CD4-positive, alpha-beta T cell (primary cell): ENCODE results near the gene SPNS3. TPM values are rescaled to one million over a fixed set of nuclear protein-coding genes. Genes with fewer than 3 reads are reported as not detected.

Source experiments
- ATAC-seq: fragments of 200-7000 bp; cut with Tn5 transposase; one replicate; pipeline ENCODE4 v1.10.0; 2022; ENCODE audit warnings: mild to moderate bottlenecking; ENCODE audit not compliant: poor library complexity
- CTCF ChIA-PET: fragments of 350-600 bp; sonication (Branson Sonifier 250); formaldehyde crosslinking; loops from one replicate; lab custom pipeline; 2021; ENCODE audit warnings: antibody characterized with exemption, inconsistent platforms; lab: Charles Lee
- POLR2A ChIA-PET: fragments of 350-600 bp; sonication (Branson Sonifier 250); formaldehyde crosslinking; loops from one replicate; lab custom pipeline; 2021; ENCODE audit warnings: antibody characterized with exemption, inconsistent platforms; lab: Charles Lee
- DNase-seq, 14 experiments: peaks; one replicate each; pipeline ENCODE4 v3.0.0-alpha.2; 2013 to 2020; ENCODE audit warnings: mixed read lengths in 2 of 14
- H3K27ac ChIP-seq, 2 donors: one replicate each; pipeline versions ENCODE4 v1.5.1 to v1.7.0; 2013; ENCODE audit warnings: low read length in 2 of 2, low read depth in 1 of 2, mild to moderate bottlenecking in 1 of 2
- H3K27me3 ChIP-seq, 2 experiments: 1 replicate in 1 of 2; 2 replicates in 1 of 2; pipeline versions ENCODE4 v1.6.1 to v1.7.0; 2013; ENCODE audit warnings: low read length in 2 of 2, control low read depth in 1 of 2, mild to moderate bottlenecking in 1 of 2, moderate library complexity in 1 of 2; ENCODE audit not compliant: insufficient read depth in 2 of 2, control insufficient read depth in 1 of 2
- H3K36me3 ChIP-seq: one replicate; pipeline ENCODE4 v1.6.1; 2013; ENCODE audit warnings: low read length, control low read depth; ENCODE audit not compliant: insufficient read depth
- H3K4me1 ChIP-seq: one replicate; pipeline ENCODE4 v1.6.1; 2013; ENCODE audit warnings: low read length, control low read depth; ENCODE audit not compliant: insufficient read depth
- H3K4me3 ChIP-seq: one replicate; pipeline ENCODE4 v1.5.1; 2013; ENCODE audit warnings: mild to moderate bottlenecking, low read length, moderate library complexity
- H3K9me3 ChIP-seq, 2 experiments: 1 replicate in 1 of 2; 2 replicates in 1 of 2; pipeline versions ENCODE4 v1.6.1 to v1.7.0; 2013; ENCODE audit warnings: low read length in 2 of 2, mild to moderate bottlenecking in 2 of 2, control low read depth in 1 of 2, moderate library complexity in 1 of 2; ENCODE audit not compliant: control insufficient read depth in 1 of 2, insufficient read depth in 1 of 2
- H3K27ac Mint-ChIP-seq: one replicate; pipeline ENCODE4 v1.8.0; 2020; ENCODE audit warnings: mixed read lengths
- H3K27me3 Mint-ChIP-seq: one replicate; pipeline ENCODE4 v1.8.0; 2021; ENCODE audit warnings: mixed read lengths
- H3K36me3 Mint-ChIP-seq: one replicate; pipeline ENCODE4 v1.8.0; 2021; ENCODE audit warnings: low read depth, mixed read lengths
- H3K4me1 Mint-ChIP-seq: one replicate; pipeline ENCODE4 v1.8.0; 2021; ENCODE audit warnings: low read depth, mixed read lengths
- H3K4me3 Mint-ChIP-seq: one replicate; pipeline ENCODE4 v1.8.0; 2020; ENCODE audit warnings: mild to moderate bottlenecking, mixed read lengths
- H3K9me3 Mint-ChIP-seq: one replicate; pipeline ENCODE4 v1.8.0; 2020; ENCODE audit warnings: mixed read lengths
- intact Hi-C, 2 experiments: fragments of 100-400 bp; cut with DNase I in 1 of 2; cut with micrococcal nuclease in 1 of 2; formaldehyde crosslinking; loops; one replicate each; pipeline versions ENCODE4 v1.15.1 to v1.9.0; 2023 to 2025; cut with DNase I, micrococcal nuclease
- total RNA-seq, 174 experiments: library from RNA in 2 of 174; stranded (reverse) in 2 of 174; gene quantifications; one replicate each; pipeline ENCODE4 v1.2.3 and lab custom pipeline; 2021 to 2026
- TF ChIP-seq, protein P1 (sequence below): fragments of 200-600 bp; IDR thresholded peaks from one replicate; pipeline ENCODE4 v1.8.0; 2022; ENCODE audit warnings: antibody characterized with exemption, mild to moderate bottlenecking

SPNS3 gene
- total RNA-seq, 2 experiments from 2014 or later: 2.3 to 2.5 TPM

DNA sequence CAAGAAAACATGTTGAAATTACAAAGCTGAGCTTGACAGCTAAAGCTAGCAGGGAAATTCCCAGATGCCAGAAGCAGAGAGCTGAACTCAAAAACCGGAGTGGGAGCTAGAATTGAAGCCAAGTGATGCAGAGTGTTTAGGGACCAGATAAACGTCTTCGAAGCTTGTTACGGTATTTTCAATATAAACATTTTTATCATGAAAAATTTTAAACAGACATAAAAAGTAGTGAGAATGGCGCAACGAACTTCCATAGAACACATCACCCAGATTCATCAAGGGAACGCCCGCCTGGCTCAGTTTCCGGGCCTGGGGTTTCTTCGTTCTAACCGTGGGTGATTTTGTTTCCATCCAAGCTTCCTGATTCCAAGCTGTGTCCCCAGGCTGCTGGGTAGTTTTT is 83.0 kb downstream of the SPNS3 start:
- POLR2A ChIA-PET: no interaction called here
- Histone ChIP-seq H3K36me3 (no peaks in the 10 kb centered on the region), H3K27me3 (no peaks in the 10 kb centered on the region), H3K9me3 (no peaks in the 10 kb centered on the region), H3K4me1 (no peaks in the 10 kb centered on the region), H3K4me3 (no peak overlapping the region), H3K27ac (no peak overlapping the region)
- no peak for DNase-seq
- no peak overlapping the region for H3K4me3 Mint-ChIP-seq
- intact Hi-C loops: no loop called here
- TF ChIP-seq, protein P1, sequence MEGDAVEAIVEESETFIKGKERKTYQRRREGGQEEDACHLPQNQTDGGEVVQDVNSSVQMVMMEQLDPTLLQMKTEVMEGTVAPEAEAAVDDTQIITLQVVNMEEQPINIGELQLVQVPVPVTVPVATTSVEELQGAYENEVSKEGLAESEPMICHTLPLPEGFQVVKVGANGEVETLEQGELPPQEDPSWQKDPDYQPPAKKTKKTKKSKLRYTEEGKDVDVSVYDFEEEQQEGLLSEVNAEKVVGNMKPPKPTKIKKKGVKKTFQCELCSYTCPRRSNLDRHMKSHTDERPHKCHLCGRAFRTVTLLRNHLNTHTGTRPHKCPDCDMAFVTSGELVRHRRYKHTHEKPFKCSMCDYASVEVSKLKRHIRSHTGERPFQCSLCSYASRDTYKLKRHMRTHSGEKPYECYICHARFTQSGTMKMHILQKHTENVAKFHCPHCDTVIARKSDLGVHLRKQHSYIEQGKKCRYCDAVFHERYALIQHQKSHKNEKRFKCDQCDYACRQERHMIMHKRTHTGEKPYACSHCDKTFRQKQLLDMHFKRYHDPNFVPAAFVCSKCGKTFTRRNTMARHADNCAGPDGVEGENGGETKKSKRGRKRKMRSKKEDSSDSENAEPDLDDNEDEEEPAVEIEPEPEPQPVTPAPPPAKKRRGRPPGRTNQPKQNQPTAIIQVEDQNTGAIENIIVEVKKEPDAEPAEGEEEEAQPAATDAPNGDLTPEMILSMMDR: no peak
- no peaks in the 10 kb centered on the region for H3K27me3 Mint-ChIP-seq
- no peaks in the 10 kb centered on the region for H3K36me3 Mint-ChIP-seq
- no peak overlapping the region for H3K27ac Mint-ChIP-seq
- no peak for ATAC-seq
- CTCF ChIA-PET: no interaction called here
- no peaks in the 10 kb centered on the region for H3K9me3 Mint-ChIP-seq
- H3K4me1 Mint-ChIP-seq: no peaks in the 10 kb centered on the region

DNA sequence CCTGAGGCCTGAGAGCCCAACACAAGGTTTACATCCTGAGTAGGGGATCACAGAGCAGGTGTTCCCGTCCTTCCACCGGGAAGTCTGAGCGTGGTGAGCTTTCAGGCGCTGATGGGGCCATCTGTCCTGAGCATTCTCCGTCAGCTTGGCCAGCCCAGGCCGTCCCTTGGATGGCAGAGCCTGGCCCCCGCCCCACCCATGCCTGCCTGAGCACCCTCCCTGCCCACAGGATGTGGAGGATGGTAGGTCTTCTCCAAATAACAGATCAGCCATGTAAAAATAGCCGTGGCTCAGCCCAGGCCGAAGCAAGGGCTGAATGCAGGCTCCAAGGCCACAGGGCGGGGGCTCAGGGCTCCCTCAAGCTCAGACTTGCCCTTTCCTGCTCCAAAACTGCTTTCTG is 85.2 kb downstream of the SPNS3 start:
- H3K27ac Mint-ChIP-seq: no peak overlapping the region
- H3K36me3 Mint-ChIP-seq: no peaks in the 10 kb centered on the region
- no peak for ATAC-seq
- Histone ChIP-seq H3K4me3 (no peak overlapping the region), H3K4me1 (no peaks in the 10 kb centered on the region), H3K36me3 (no peaks in the 10 kb centered on the region), H3K27me3 (no peaks in the 10 kb centered on the region), H3K27ac (no peak overlapping the region), H3K9me3 (no peaks in the 10 kb centered on the region)
- POLR2A ChIA-PET: no interaction called here
- no peak for DNase-seq
- no peak overlapping the region for H3K4me3 Mint-ChIP-seq
- no peaks in the 10 kb centered on the region for H3K9me3 Mint-ChIP-seq
- intact Hi-C loops: no loop called here
- H3K4me1 Mint-ChIP-seq: no peaks in the 10 kb centered on the region
- TF ChIP-seq, protein P1: no peak
- CTCF ChIA-PET: no interaction called here
- H3K27me3 Mint-ChIP-seq: no peaks in the 10 kb centered on the region

DNA sequence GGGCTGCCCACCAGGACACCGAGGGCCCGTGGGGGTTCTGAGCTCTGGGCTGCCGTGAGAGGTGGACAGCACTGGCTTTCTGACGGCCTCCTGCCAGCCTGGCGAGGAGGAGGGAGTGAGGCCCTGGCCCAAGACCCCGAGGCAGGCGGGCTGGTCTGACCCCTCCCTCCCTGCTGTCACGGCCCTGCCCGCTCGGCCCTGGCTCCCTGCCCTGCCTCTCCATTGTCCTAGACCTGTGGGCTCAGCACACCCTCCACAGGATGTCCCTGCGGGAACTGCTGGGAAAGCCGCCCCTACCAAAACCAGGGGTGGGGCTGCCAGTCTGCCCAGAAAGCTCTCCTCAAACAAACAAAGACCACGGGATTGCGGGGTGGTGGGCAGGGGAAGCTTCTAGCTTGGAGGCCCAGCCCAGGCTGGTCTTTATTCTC is 85.6 kb downstream of the SPNS3 start:
- H3K9me3 Mint-ChIP-seq: no peaks in the 10 kb centered on the region
- no peaks in the 10 kb centered on the region for H3K27me3 ChIP-seq
- H3K4me1 ChIP-seq: no peaks in the 10 kb centered on the region
- H3K4me3 Mint-ChIP-seq: no peak overlapping the region
- intact Hi-C loops: no loop called here
- ChIA-PET POLR2A (no interaction called here), CTCF (no interaction called here)
- ATAC-seq: no peak
- H3K4me3 ChIP-seq: no peak overlapping the region
- no peak overlapping the region for H3K27ac ChIP-seq
- no peak overlapping the region for H3K27ac Mint-ChIP-seq
- DNase-seq: no peak
- H3K36me3 ChIP-seq: no peaks in the 10 kb centered on the region
- H3K27me3 Mint-ChIP-seq: no peaks in the 10 kb centered on the region
- H3K4me1 Mint-ChIP-seq: no peaks in the 10 kb centered on the region
- TF ChIP-seq, protein P1: no peak
- no peaks in the 10 kb centered on the region for H3K9me3 ChIP-seq
- no peaks in the 10 kb centered on the region for H3K36me3 Mint-ChIP-seq
